HG03558 (cell line): ENCODE results near the gene SCN4A.

Experiments
- ATAC-seq: cut with Tn5 transposase; IDR thresholded peaks from one replicate; pipeline ENCODE4 v1.9.1; 2021; ENCODE audit warnings: moderate number of reproducible peaks; ENCODE audit not compliant: unreplicated experiment; ENCODE audit errors: extremely low read depth

Gene SCN4A

GRCh38 chr17:63961355-63962212 lies 11.1 kb downstream of the SCN4A start:
- no peak for ATAC-seq

- ATAC-seq, result no peak
Measured at GRCh38 chr17:63960430-63960829, 12.3 kb downstream of the SCN4A start.

GRCh38 chr17:63960006-63960405 lies 12.7 kb downstream of the SCN4A start:
- no peak for ATAC-seq

GRCh38 chr17:63956296-63956920 lies 16.3 kb downstream of the SCN4A start:
- ATAC-seq, result no peak

GRCh38 chr17:63955791-63956190 lies 16.9 kb downstream of the SCN4A start:
- no peak for ATAC-seq

- ATAC-seq, result no peak
Measured at GRCh38 chr17:63955232-63955631, 17.5 kb downstream of the SCN4A start.

GRCh38 chr17:63954402-63955063 lies 18.2 kb downstream of the SCN4A start:
- no peak for ATAC-seq

- no peak for ATAC-seq
Measured at GRCh38 chr17:63950940-63951907, 21.5 kb downstream of the SCN4A start.

GRCh38 chr17:63949576-63950250 lies 23.0 kb downstream of the SCN4A start:
- no peak for ATAC-seq

- no peak for ATAC-seq
Measured at GRCh38 chr17:63948521-63948920, 24.2 kb downstream of the SCN4A start.

- no peak for ATAC-seq
Measured at GRCh38 chr17:63947711-63948330, 24.9 kb downstream of the SCN4A start.

GRCh38 chr17:63946440-63947363 lies 26.0 kb downstream of the SCN4A start:
- no peak for ATAC-seq

- ATAC-seq, result no peak
Measured at GRCh38 chr17:63945784-63946439, 26.8 kb downstream of the SCN4A start.

GRCh38 chr17:63944736-63945499 lies 27.8 kb downstream of the SCN4A start:
- ATAC-seq, result no peak

GRCh38 chr17:63943745-63944144 lies 29.0 kb downstream of the SCN4A start:
- ATAC-seq, result no peak

- no peak for ATAC-seq
Measured at GRCh38 chr17:63942309-63942985, 30.3 kb downstream of the SCN4A start.
